ENCODE results near the gene OR5AP2.
"Not testable (repeated sequence)": the region's sequence is repeated elsewhere in the genome, so short reads cannot be mapped to it uniquely, and the experiment has no call there.

The OR5AP2 gene

DNA sequence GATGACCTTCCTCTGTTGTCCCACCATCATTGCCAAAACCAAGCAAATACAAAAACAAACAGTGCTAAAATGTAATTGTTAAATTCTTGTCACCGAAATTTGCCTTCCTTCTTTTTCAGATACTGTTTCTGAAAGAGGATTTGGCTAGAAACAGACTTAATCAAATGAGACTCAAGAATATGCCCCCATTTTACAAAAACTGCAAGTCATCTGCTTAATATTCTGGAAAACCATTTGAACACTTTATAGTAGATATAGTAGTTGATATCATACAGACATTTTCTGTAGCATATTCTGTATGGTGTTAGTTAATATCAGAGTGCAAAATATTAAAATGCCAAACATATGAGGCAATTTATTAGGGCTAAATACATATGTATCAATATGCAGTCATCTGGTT is 31.1 kb downstream of the OR5AP2 start:
- Histone ChIP-seq H3K27ac (no peak overlapping the region), H3K9ac (no peak overlapping the region), H4K20me1 (no peaks in the 10 kb centered on the region), H3K27me3 (no peaks in the 10 kb centered on the region), H3K4me1 (no peaks in the 10 kb centered on the region), H3K4me2 (no peak overlapping the region), H3K36me3 (no peaks in the 10 kb centered on the region), H3K4me3 (no peak overlapping the region), H3K9me3 (no peaks in the 10 kb centered on the region)
- TF ChIP-seq Cebpa-rat (IDR thresholded peaks at IDR 0.05): no peak

DNA sequence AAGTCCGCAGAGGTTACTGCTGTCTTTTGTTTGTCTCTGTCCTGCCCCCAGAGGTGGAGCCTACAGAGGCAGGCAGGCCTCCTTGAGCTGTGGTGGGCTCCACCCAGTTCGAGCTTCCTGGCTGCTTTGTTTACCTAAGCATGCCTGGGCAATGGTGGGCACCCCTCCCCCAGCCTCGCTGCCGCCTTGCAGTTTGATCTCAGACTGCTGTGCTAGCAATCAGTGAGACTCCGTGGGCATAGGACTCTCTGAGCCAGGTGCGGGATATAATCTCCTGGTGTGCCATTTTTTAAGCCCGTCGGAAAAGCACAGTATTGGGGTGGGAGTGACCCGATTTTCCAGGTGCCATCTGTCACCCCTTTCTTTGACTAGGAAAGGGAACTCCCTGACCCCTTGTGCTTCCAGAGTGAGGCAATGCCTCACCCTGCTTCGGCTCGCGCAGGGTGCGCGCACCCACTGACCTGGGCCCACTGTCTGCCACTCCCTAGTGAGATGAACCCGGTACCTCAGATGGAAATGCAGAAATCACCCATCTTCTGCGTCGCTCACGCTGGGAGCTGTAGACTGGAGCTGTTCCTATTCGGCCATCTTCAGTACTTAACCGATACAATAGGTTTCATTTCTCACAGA is 50.0 kb downstream of the OR5AP2 start:
- H3K4me2 ChIP-seq, H3K4me3 ChIP-seq, H3K4me1 ChIP-seq, H4K20me1 ChIP-seq, H3K36me3 ChIP-seq, H3K9me3 ChIP-seq, H3K27ac ChIP-seq, H3K9ac ChIP-seq, H3K27me3 ChIP-seq: not testable (repeated sequence)

Measured in BLaER1 (cell line).